DOHH2 (cell line): Measurements from ENCODE around the gene ETDC.
"Not testable (repeated sequence)": the region's sequence is repeated elsewhere in the genome, so short reads cannot be mapped to it uniquely, and the experiment has no call there.

ENCODE experiments used
- H3F3A ChIP-seq: fragments of 200-600 bp; sonication (generic), shearing (Covaris generic); 2 replicates; pipeline ENCODE4 v1.6.0; 2016; ENCODE audit warnings: antibody characterized with exemption, mild to moderate bottlenecking; ENCODE audit not compliant: control insufficient read depth, insufficient read depth
- H3K27ac ChIP-seq: fragments of 200-600 bp; sonication (generic); 2 replicates; pipeline ENCODE4 v1.5.1; 2014; ENCODE audit warnings: low read depth, mild to moderate bottlenecking, low read length, moderate library complexity
- H3K27me3 ChIP-seq: fragments of 200-600 bp; sonication (generic); 2 replicates; pipeline ENCODE4 v1.6.1; 2014; ENCODE audit warnings: mild to moderate bottlenecking, low read length, mixed read lengths; ENCODE audit not compliant: control insufficient read depth
- H3K36me3 ChIP-seq: fragments of 200-600 bp; sonication (generic); 2 replicates; pipeline ENCODE4 v1.6.1; 2014; ENCODE audit warnings: mild to moderate bottlenecking, low read length, moderate library complexity, mixed read lengths; ENCODE audit not compliant: control insufficient read depth
- H3K4me1 ChIP-seq: fragments of 200-600 bp; sonication (generic); 2 replicates; pipeline ENCODE4 v1.6.1; 2014; ENCODE audit warnings: mild to moderate bottlenecking, low read length, mixed read lengths; ENCODE audit not compliant: control insufficient read depth
- H3K4me2 ChIP-seq: fragments of 200-600 bp; sonication (generic); 2 replicates; pipeline ENCODE4 v1.6.0; 2014; ENCODE audit warnings: mild to moderate bottlenecking, low read length, moderate library complexity
- H3K4me3 ChIP-seq: fragments of 200-600 bp; sonication (generic); 2 replicates; pipeline ENCODE4 v1.5.1; 2014; ENCODE audit warnings: mild to moderate bottlenecking, low read length, mixed read lengths
- H3K79me2 ChIP-seq: fragments of 200-600 bp; sonication (generic); 2 replicates; pipeline ENCODE4 v1.6.1; 2014; ENCODE audit warnings: mild to moderate bottlenecking, low read length, mixed read lengths; ENCODE audit not compliant: control insufficient read depth
- H3K9me2 ChIP-seq: fragments of 200-600 bp; sonication (generic); replicated peaks from 2 replicates; pipeline ENCODE4 v1.6.1; 2014; ENCODE audit warnings: mild to moderate bottlenecking, low read length, mixed read lengths; ENCODE audit not compliant: control insufficient read depth
- H3K9me3 ChIP-seq: fragments of 200-600 bp; sonication (generic); 2 replicates; pipeline ENCODE4 v1.6.1; 2014; ENCODE audit warnings: antibody characterized with exemption, low read length, mixed read lengths; ENCODE audit not compliant: control insufficient read depth, insufficient read depth
- H4K20me1 ChIP-seq: fragments of 200-600 bp; sonication (generic); 2 replicates; pipeline ENCODE4 v1.6.0; 2014; ENCODE audit warnings: low read depth, mild to moderate bottlenecking, antibody characterized with exemption, low read length, moderate library complexity; ENCODE audit not compliant: control insufficient read depth, insufficient read depth
- EZH2phosphoT487 ChIP-seq: fragments of 200-600 bp; sonication (generic); IDR thresholded peaks from 2 replicates; pipeline ENCODE4 v1.6.1; 2017; ENCODE audit warnings: borderline replicate concordance, mild to moderate bottlenecking, antibody characterized with exemption, low read length, moderate library complexity, mixed read lengths
- TF ChIP-seq, protein P1 (sequence below): fragments of 200-600 bp; sonication (generic); IDR thresholded peaks from one replicate; pipeline ENCODE4 v1.5.1; 2014; ENCODE audit warnings: antibody characterized with exemption, mild to moderate bottlenecking, low read depth, low read length; ENCODE audit not compliant: poor library complexity, severe bottlenecking

Gene ETDC

DNA sequence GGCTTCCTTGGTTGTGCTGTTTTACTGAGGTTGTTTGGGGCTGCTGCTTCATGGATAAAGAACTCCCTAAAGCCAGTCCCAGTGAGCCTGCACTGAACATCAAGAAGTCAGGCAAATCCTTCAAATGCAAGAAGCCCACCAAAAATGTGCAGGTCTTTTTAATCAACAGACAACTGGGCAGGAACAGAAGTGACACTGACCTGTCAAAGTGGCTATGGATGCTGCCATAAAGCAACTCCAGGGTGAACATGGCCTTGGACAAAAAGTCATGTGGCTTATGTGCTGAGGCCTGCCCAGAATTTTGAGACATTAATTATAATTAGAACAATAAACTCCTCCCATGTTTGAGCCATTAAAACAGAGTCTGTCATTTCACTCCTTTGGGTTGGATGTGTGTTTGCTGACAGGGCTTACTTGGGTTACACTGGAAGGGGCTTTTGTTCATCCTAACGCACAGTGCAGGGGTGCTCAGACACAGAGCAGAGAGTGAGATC is at the start of gene ETDC:
Gene ETDC, plus strand, starts transcription at position 51 of the 494 bp plus-strand sequence. Its CDS starts 0 bp downstream, at position 51.
- Histone ChIP-seq H3K4me3 (no peak within 1 kb of the TSS), H3K79me2 (no peaks in the 10 kb centered on the region), H3K9me2 (no peaks in the 10 kb centered on the region), H3K9me3 (no peaks in the 10 kb centered on the region), H3K27ac (no peak within 1 kb of the TSS), H3F3A (no peaks in the 10 kb centered on the region), H3K4me2 (no peak within 1 kb of the TSS), H3K36me3 (no peaks in the 10 kb centered on the region), H4K20me1 (no peaks in the 10 kb centered on the region), H3K27me3 (no peaks in the 10 kb centered on the region), H3K4me1 (no peaks in the 10 kb centered on the region; the same call in 1 of the 2 replicates)
- TF ChIP-seq, protein P1, sequence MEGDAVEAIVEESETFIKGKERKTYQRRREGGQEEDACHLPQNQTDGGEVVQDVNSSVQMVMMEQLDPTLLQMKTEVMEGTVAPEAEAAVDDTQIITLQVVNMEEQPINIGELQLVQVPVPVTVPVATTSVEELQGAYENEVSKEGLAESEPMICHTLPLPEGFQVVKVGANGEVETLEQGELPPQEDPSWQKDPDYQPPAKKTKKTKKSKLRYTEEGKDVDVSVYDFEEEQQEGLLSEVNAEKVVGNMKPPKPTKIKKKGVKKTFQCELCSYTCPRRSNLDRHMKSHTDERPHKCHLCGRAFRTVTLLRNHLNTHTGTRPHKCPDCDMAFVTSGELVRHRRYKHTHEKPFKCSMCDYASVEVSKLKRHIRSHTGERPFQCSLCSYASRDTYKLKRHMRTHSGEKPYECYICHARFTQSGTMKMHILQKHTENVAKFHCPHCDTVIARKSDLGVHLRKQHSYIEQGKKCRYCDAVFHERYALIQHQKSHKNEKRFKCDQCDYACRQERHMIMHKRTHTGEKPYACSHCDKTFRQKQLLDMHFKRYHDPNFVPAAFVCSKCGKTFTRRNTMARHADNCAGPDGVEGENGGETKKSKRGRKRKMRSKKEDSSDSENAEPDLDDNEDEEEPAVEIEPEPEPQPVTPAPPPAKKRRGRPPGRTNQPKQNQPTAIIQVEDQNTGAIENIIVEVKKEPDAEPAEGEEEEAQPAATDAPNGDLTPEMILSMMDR = no peak
- no peak for TF ChIP-seq EZH2phosphoT487

DNA sequence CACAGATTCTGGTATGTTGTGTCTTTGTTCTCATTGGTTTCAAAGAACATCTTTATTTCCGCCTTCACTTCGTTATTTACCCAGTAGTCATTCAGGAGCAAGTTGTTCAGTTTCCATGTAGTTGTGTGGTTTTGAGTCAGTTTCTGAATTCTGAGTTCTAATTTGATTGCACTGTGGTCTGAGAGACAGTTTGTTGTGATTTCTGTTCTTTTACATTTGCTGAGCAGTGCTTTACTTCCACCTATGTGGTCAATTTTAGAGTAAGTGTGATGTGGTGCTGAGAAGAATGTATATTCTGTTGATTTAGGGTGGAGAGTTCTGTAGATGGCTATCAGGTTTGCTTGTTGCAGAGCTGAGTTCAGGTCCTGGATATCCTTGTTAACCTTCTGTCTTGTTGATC is 48.3 kb upstream of the ETDC start:
- not testable (repeated sequence) for H3K79me2 ChIP-seq, H3F3A ChIP-seq, H4K20me1 ChIP-seq, H3K27ac ChIP-seq, H3K9me2 ChIP-seq, H3K27me3 ChIP-seq, H3K36me3 ChIP-seq, H3K4me1 ChIP-seq, H3K4me3 ChIP-seq, H3K4me2 ChIP-seq, H3K9me3 ChIP-seq

DNA sequence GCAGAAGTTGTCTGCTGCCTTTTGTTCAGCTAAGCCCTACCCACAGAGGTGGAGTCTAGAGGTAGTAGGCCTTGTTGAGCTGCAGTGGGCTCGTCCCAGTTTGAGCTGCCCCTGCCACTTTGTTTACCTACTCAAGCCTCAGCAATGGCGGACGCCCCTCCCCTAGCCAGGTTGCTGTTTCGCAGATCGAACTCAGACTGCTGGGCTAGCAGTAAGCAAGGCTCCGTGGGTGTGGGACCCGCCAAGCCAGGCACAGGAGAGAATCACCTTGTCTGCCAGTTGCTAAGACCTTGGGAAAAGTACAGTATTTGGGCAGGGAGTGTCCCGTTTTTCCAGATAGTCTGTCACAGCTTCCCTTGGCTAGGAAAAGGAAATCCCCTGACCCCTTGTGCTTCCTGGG is 45.9 kb upstream of the ETDC start:
- not testable (repeated sequence) for H3K4me2 ChIP-seq, H3K9me2 ChIP-seq, H3K9me3 ChIP-seq, H3K4me1 ChIP-seq, H3K79me2 ChIP-seq, H3K4me3 ChIP-seq, H3K27me3 ChIP-seq, H3K36me3 ChIP-seq, H4K20me1 ChIP-seq, H3K27ac ChIP-seq, H3F3A ChIP-seq

DNA sequence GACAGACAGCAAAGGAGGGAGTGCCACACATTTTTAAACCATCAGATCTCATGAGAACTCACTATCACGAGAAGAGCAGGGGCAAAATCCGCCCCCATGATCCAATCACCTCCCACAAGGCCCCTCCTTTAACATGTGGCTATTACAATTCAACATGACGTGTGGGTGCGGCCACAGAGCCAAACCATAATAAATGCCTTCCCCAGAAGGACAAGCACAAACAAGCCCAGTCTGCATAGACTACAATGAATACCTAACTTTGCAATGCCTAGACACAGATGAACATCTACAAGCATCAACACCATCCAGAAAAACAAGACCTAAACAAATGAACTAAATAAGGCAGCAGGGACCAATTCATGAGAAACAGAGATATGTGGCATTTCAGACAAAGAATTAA is 45.1 kb upstream of the ETDC start:
- Histone ChIP-seq H3K27ac (no peak overlapping the region), H3K27me3 (no peaks in the 10 kb centered on the region), H4K20me1 (no peaks in the 10 kb centered on the region)

DNA sequence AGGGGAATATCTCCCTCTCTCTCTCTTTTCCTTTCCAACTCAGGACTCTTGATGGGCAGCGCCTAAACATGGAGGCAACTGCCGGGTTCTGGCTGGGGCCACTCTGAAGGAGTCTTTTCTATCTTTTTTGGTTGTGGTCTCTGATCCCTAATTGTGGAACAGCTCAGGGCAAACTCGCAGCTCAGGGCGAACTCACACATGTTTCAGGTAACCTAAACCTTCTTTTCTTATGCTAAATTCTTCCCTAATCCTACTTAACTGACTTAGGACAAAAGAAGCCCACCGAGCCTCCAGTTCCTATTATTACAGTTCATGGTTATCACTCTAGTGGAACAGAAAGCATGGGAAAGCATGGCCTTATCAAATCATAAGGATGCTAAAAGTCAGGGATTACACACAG is 36.1 kb upstream of the ETDC start:
- TF ChIP-seq, protein P1 = no peak
- no peak for TF ChIP-seq EZH2phosphoT487
- H3K79me2 ChIP-seq = no peaks in the 10 kb centered on the region
- H3K4me2 ChIP-seq = no peak overlapping the region
- no peak overlapping the region for H3K4me3 ChIP-seq
- no peaks in the 10 kb centered on the region for H3K4me1 ChIP-seq
- H3K9me3 ChIP-seq = no peaks in the 10 kb centered on the region
- H3F3A ChIP-seq = no peaks in the 10 kb centered on the region
- H3K9me2 ChIP-seq = no peaks in the 10 kb centered on the region
- no peak overlapping the region for H3K27ac ChIP-seq
- H3K27me3 ChIP-seq = no peaks in the 10 kb centered on the region
- no peaks in the 10 kb centered on the region for H4K20me1 ChIP-seq
- no peaks in the 10 kb centered on the region for H3K36me3 ChIP-seq

More for the DNA sequence above, 45.1 kb upstream of the ETDC start:
- no peaks in the 10 kb centered on the region for H3K9me2 ChIP-seq
- no peaks in the 10 kb centered on the region for H3K36me3 ChIP-seq
- no peak overlapping the region for H3K4me2 ChIP-seq
- H3F3A ChIP-seq = no peaks in the 10 kb centered on the region
- no peak for TF ChIP-seq EZH2phosphoT487
- H3K4me3 ChIP-seq = no peak overlapping the region
- no peaks in the 10 kb centered on the region for H3K9me3 ChIP-seq
- no peaks in the 10 kb centered on the region for H3K4me1 ChIP-seq
- H3K79me2 ChIP-seq = no peaks in the 10 kb centered on the region
